ENCODE results near the gene SLC16A3.
A peak's percentile ranks its signal among the peaks of the same experiment; 100 is the strongest.
"Not testable (repeated sequence)": the region's sequence is repeated elsewhere in the genome, so short reads cannot be mapped to it uniquely, and the experiment has no call there.

The SLC16A3 gene

DNA sequence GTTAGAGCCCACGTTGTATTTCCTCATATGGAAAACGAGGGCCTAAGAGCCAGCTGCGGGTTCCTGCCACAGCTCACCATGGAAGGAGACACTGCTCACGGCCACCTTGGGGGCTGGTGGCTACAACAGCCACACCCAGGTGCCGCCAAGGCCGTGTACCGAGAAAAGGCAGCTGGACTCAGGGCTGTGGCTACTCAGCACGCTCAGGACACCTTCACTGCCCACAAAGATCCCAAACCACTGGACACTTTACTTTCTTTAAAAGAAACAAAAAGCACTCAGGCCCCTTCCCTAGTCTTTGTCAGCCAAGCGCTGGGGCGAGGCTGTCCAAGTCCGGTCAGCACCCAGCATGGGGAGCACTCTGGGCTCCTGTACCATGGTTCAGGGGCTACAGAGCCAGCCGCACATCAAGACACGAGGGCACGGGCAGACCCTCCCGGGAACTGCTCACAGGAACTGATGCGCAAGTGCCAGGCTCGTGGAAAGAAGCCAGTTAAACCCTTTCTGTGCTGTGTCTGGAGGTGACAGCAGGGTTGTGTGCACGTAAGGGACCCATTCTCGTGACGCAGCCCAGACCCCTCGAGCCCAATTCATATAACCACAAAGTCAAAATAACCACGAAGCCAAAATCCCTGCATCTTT is 18.5 kb downstream of the SLC16A3 start:
- no peak for DNase-seq (ENCODE audit: low read depth)

- no peak for DNase-seq (ENCODE audit: low read depth)
Observed at GRCh38 chr17:82247856-82248671, 19.2 kb downstream of the SLC16A3 start.

DNA sequence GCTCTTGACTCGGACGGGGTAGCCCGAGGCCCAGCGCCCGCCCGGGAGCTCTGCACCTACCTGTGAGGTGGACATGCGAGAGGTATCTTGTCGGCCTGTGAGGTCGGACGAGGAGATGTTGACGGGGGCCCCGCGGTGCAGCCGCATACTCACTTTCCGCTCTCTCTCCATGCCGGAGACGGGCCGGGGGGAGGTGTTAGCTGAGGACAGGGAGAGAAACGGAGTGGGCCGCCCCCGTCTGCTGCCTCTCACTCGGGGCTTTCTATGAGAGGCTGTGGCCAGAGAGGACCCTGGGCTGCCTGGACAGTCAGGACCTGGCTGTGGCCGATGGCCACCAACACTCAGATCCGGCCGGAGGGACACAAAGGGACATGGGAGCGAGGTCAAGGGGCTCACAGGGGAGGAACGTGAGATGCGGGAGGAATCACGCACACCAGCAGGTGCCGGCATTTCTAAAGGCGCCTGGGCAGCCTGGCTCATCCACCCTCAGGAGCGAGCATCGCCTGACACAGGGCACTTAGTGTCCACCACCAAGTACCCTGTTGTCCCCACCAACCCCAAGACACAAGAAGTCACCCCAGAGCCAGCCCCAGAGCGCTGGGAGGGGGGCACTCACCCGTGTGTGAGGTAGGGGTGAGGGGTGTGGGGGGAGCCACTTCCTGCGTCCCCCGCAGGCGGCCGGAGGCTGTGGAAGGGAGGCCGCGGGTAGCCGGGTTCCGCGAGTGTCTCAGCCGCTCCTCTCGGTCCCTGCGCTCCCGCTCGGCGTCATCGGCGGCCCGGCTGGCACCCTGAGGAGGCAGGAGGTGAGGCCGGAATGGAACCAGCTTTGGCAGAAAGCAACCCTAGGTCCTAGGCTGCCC is 20.2 kb downstream of the SLC16A3 start:
- no peak for DNase-seq (ENCODE audit: low read depth)

DNA sequence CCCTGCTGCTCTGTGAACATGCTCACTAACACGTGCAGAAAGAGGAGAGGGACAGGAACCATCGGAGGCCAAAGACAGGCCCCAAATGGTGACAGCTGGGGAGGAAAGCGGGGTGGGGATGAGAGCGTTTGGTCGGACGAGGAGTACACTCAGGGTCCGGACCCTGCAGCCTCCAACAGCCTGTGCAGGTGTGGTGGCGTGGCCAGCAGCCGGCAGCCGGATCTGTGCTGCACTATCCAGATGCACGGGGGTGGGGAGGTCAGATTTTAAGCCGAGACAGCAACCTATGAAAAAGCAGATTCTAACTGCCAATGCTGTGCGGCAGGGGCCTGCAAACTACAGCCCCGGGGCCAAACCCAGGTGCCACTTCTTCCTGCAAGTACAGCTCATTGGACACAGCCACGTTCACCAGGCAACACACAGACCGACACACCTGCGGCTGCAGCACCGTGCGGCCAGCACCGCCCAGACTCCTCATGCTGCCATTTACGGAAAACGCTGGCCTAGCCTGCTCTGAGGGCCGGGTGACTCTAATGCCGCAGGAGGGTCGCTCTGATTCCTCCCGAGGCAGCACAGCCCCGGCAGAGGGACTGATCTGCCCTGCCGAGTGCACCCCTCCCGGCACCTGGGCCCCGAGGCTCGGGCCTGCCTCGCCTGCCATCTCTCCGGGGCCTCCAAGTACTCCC is 21.2 kb downstream of the SLC16A3 start:
- DNase-seq (ENCODE audit: low read depth): no peak

GRCh38 chr17:82250868-82251500 is 22.1 kb downstream of the SLC16A3 start:
- DNase-seq (ENCODE audit: low read depth): no peak

DNA sequence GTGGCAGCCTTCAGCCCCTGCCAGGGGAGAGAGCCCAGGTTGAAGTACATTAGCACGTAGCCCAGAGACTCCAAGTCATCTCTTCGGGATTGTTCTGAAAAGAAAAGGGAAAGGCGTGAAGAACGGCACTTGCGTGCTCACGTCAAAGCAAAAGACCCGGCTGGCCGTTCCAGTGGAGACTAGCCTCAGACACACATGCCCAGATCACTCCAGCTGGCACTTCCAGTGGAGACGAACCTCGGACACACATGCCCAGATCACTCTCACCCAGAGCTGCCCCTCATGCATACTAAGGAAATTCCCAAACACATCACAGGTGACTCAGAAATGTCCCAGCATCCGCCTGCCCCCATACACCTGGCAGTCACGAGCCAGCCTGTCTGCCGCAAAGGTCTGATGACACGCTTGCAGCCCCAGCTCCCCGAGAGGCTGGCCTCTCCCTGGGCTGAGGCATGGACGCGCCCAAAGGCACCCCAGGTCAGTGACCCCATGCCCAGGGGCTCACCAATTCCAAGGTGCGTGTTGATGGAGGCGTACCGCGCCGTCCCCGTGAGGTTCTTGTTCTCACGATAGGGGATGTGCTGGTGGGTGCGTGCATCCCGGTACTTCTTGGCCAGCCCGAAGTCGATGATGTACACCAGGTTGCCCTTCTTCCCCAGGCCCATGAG is 23.8 kb downstream of the SLC16A3 start:
- DNase-seq (ENCODE audit: low read depth): no peak

- DNase-seq (ENCODE audit: low read depth): no peak
Observed at GRCh38 chr17:82253179-82253544, 24.3 kb downstream of the SLC16A3 start.

DNA sequence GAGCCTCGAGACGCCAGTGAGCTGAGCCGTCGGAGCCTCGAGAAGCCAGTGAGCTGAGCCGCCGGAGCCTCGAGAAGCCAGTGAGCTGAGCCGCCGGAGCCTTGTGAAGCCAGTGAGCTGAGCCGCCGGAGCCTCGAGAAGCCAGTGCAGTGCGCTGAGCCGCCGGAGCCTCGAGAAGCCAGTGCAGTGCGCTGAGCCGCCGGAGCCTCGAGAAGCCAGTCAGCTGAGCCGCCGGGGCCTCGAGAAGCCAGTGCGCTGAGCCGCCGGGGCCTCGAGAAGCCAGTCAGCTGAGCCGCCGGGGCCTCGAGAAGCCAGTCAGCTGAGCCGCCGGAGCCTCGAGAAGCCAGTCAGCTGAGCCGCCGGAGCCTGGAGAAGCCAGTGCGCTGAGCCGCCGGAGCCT is 25.3 kb downstream of the SLC16A3 start:
- DNase-seq (ENCODE audit: low read depth): not testable (repeated sequence)

DNA sequence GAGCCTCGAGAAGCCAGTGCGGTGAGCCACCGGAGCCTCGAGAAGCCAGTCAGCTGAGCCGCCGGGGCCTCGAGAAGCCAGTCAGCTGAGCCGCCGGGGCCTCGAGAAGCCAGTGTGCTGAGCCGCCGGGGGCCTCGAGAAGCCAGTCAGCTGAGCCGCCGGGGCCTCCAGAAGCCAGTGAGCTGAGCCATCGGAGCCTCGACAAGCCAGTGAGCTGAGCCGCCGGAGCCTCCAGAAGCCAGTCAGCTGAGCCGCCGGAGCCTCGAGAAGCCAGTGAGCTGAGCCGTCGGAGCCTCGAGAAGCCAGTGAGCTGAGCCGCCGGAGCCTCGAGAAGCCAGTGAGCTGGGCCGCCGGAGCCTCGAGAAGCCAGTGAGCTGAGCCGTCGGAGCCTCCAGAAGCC is 25.9 kb downstream of the SLC16A3 start:
- not testable (repeated sequence) for DNase-seq (ENCODE audit: low read depth)

GRCh38 chr17:82255402-82255972 is 26.6 kb downstream of the SLC16A3 start:
- no peak for DNase-seq (ENCODE audit: low read depth)

GRCh38 chr17:82256242-82256885 is 27.5 kb downstream of the SLC16A3 start:
- DNase-seq (ENCODE audit: low read depth): no peak

DNA sequence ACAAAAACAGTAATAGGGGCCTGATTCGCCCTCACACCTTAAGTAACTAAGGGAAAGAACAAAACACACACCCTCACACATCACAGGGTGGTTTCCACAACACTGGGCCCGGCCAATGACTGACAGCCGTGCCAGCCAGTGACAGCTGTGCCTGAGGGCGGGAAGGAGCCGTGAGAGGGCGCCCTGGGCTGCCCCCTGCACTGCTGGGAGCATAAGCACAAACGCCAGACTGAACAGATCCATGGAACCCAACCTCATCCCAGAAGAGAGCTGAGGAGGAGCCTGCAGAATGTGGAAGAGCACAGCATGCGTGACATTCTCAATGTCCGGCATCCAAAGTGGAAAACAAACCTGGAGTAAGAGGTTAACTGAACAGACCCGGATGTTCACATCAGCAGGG is 28.6 kb downstream of the SLC16A3 start:
- DNase-seq (ENCODE audit: low read depth): peak; percentile 63

- DNase-seq (ENCODE audit: low read depth): no peak
Observed at GRCh38 chr17:82258555-82258954, 29.7 kb downstream of the SLC16A3 start.

DNA sequence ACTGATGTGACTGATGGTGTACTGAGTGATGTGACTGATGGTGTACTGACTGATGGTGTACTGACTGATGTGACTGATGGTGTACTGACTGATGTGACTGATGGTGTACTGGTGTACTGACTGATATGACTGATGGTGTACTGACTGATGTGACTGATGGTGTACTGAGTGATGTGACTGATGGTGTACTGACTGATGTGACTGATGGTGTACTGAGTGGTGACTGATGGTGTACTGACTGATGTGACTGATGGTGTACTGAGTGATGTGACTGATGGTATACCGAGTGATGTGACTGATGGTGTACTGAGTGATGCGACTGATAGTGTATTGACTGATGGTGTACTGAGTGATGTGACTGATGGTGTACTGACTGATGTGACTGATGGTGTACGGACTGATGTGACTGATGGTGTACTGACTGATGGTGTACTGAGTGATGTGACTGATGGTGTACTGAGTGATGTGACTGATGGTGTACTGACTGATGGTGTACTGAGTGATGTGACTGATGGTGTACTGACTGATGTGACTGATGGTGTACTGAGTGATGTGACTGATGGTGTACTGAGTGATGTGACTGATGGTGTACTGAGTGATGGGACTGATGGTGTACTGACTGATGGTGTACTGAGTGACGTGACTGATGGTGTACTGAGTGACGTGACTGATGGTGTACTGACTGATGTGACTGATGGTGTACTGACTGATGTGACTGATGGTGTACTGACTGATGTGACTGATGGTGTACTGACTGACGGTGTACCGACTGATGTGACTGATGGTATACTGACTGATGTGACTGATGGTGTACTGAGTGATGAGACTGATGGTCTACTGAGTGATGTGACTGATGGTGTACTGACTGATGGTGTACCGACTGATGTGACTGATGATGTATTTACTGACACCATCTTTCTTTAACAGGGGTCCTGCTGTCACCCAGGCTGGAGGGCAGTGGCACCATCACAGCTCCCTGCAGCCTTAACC is 31.4 kb downstream of the SLC16A3 start:
- DNase-seq (ENCODE audit: low read depth): not testable (repeated sequence)

DNA sequence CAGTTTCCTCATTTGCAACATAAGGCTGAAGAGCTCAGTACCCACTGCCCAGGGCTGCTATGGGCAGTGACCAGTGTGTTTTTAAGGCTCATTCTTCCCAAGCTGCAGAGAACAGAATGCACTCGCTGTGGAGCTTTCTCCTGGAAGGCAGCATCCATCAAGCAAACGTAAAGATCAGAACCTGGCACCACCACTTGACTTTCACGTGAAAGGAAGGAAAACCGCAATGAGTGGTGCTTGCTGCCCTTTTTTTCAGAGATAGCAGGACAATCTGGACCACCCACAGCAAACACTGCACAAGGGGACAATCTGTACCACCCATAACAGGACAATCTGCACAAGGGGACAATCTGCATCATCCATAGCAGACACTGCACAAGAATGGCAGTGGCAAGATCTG is 33.5 kb downstream of the SLC16A3 start:
- DNase-seq (ENCODE audit: low read depth): no peak

GRCh38 chr17:82263641-82264040 is 34.8 kb downstream of the SLC16A3 start:
- DNase-seq (ENCODE audit: low read depth): no peak

DNA sequence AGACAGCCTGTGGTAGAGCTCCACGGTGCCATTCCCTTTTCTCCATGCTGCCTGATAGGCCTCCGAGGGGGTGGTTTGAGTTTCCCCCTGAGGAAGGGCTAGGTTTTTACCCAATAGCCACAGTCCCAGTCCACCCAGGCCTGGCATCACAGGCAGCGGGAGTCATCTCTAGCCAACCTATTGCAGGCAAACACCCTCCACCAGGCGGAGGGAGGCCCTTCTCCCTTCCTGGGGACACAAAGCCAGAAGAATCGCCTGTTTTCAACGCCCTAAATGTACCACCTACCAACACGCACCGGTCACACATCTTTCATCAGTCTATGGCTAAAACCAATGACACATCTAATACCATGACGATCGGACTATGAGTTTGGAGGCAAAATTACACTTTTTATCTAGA is 37.3 kb downstream of the SLC16A3 start:
- no peak for DNase-seq (ENCODE audit: low read depth)

DNA sequence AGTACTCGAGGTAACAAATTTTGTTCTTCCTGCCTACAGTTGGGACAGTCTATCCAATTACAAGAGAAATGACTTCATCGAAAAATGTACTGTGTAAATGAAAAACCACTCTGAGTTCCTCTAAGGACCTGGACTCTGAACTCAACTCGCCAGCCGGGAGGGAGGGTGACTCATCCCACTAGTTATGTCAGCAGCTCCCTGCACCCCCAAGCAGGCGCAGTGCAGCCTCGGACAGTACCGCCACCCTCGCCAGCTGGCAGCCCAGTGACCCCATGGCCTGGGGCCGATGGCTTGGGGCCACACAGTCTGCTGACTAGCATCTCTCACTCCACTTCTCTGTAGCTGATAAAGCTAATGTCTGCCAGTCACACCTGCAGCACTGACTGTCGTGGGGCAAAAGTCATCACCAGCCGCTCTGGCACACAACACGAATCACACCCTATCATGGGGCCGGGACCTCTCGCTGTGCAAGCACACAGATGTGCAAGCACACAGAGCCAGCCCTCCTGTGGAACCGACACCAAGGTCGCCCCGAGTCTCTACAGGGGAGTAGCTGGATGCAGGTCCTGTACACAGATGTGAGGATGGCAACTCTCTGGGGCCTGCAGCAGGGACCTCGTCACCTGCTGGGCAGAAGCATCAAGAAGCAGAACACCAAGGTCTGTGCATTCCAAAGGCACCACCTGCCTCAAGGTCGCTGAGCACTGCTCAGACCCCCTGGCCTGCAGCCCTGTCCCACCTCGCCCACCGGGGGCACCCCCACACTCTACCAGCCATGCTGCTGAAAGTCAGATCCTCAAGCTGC is 38.9 kb downstream of the SLC16A3 start:
- DNase-seq (ENCODE audit: low read depth): peak; percentile 31

Data from activated gamma-delta T cell treated with anti-CD3 and anti-CD28 coated beads, Interleukin-2, amount 50 U/mL, for 16 hours (primary cell).